ENCODE data around the gene NRAP. TPM values are rescaled to one million over a fixed set of nuclear protein-coding genes. Genes with fewer than 3 reads are reported as not detected.

The NRAP gene, protein sequence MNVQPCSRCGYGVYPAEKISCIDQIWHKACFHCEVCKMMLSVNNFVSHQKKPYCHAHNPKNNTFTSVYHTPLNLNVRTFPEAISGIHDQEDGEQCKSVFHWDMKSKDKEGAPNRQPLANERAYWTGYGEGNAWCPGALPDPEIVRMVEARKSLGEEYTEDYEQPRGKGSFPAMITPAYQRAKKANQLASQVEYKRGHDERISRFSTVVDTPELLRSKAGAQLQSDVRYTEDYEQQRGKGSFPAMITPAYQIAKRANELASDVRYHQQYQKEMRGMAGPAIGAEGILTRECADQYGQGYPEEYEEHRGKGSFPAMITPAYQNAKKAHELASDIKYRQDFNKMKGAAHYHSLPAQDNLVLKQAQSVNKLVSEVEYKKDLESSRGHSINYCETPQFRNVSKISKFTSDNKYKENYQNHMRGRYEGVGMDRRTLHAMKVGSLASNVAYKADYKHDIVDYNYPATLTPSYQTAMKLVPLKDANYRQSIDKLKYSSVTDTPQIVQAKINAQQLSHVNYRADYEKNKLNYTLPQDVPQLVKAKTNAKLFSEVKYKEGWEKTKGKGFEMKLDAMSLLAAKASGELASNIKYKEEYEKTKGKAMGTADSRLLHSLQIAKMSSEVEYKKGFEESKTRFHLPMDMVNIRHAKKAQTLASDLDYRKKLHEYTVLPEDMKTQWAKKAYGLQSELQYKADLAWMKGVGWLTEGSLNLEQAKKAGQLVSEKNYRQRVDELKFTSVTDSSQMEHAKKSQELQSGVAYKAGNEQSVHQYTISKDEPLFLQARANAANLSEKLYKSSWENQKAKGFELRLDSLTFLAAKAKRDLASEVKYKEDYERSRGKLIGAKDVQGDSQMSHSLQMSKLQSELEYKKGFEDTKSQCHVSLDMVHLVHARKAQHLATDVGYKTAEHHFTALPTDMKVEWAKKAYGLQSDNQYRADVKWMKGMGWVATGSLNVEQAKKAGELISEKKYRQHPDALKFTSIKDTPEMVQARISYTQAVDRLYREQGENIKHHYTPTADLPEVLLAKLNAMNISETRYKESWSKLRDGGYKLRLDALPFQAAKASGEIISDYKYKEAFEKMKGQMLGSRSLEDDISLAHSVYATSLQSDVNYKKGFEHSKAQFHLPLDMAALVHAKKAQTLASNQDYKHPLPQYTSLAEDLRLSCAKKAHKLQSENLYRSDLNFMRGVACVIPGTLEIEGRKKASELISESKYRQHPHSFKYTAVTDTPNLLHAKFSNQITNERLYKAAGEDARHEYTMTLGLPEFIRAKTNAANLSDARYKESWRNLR (N-terminal part only)
- 0.04 TPM in 1 of 2 replicates, not detected in the other for total RNA-seq (2021)
- long read RNA-seq, result 0 reads

DNA sequence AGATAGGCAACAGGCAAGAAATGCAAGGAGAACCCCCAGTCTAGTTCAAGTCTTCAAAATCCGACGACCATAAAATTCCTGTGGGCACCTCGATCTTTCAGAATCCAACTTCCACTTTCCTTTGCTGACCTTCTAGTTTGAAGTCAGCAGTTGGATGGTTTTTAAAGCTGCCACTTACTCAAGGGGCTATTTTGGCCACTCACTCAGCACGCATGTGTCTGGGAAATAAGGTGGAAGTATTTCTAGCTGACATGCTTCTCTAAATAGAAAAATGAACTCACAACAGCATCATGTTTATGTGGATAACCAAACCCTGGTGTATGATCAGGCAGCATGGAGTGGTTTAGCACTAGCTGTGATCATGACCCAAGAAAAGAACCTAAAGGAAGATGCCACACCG lies at the start of gene NRAP:
NRAP (minus strand) TSS at position 134 of the 400 bp plus-strand sequence. CDS start 159 bp downstream, outside the sequence.
- no peaks in the 10 kb centered on the region for H3K36me3 Mint-ChIP-seq (ENCODE audit: insufficient read depth in 1 of 3, low read depth in 3 of 3)
- no peak within 1 kb of the TSS for H4K8ac ChIP-seq (replicated peaks; ENCODE audit: insufficient read length, low read depth, low read length)
- no peak within 1 kb of the TSS for H2BK120ac ChIP-seq (ENCODE audit: low read depth, low read length, poor library complexity, severe bottlenecking)
- no peaks in the 10 kb centered on the region for H3K23me2 ChIP-seq (ENCODE audit: insufficient read length, low read depth, low read length, poor library complexity, severe bottlenecking)
- H3K9me3 ChIP-seq (ENCODE audit: control insufficient read depth, low read depth, low read length), result no peaks in the 10 kb centered on the region
- no peak within 1 kb of the TSS for H3K23ac ChIP-seq (ENCODE audit: insufficient read length, low read depth, low read length)
- no peak within 1 kb of the TSS for H3K4me2 ChIP-seq (ENCODE audit: insufficient read depth, insufficient read length, low read length)
- H2BK5ac ChIP-seq (ENCODE audit: insufficient read length, low read length), result no peak within 1 kb of the TSS
- WGBS (ENCODE audit: extremely low coverage, insufficient read length, low lambda C conversion rate), result no CpG with 5 or more reads among the region's 5 CpGs
- no peak within 1 kb of the TSS for H3T11ph ChIP-seq (ENCODE audit: low read length)
- no peaks in the 10 kb centered on the region for H3K4me1 ChIP-seq (ENCODE audit: insufficient read depth, low read length)
- no peak within 1 kb of the TSS for H3K56ac ChIP-seq (ENCODE audit: insufficient read length, low read depth, low read length)
- H4K5ac ChIP-seq (ENCODE audit: insufficient read length, low read depth, low read length), result no peak within 1 kb of the TSS
- no peaks in the 10 kb centered on the region for H3K79me1 ChIP-seq (ENCODE audit: insufficient read depth, low read depth, low read length, poor library complexity, severe bottlenecking)
- no peak within 1 kb of the TSS for H4K91ac ChIP-seq (ENCODE audit: insufficient read length, low read depth, low read length)
- no peaks in the 10 kb centered on the region for H4K20me1 ChIP-seq (ENCODE audit: control insufficient read depth, insufficient read depth, insufficient read length)
- H2BK15ac ChIP-seq (ENCODE audit: low read depth, low read length), result no peak within 1 kb of the TSS
- H2AFZ ChIP-seq (ENCODE audit: low read length), result no peak within 1 kb of the TSS
- H3K9me3 Mint-ChIP-seq, result no peaks in the 10 kb centered on the region
- H3K27me3 Mint-ChIP-seq (ENCODE audit: low read depth), result peaks cover 2% of the 10 kb centered on the region
- TF ChIP-seq, protein P1, sequence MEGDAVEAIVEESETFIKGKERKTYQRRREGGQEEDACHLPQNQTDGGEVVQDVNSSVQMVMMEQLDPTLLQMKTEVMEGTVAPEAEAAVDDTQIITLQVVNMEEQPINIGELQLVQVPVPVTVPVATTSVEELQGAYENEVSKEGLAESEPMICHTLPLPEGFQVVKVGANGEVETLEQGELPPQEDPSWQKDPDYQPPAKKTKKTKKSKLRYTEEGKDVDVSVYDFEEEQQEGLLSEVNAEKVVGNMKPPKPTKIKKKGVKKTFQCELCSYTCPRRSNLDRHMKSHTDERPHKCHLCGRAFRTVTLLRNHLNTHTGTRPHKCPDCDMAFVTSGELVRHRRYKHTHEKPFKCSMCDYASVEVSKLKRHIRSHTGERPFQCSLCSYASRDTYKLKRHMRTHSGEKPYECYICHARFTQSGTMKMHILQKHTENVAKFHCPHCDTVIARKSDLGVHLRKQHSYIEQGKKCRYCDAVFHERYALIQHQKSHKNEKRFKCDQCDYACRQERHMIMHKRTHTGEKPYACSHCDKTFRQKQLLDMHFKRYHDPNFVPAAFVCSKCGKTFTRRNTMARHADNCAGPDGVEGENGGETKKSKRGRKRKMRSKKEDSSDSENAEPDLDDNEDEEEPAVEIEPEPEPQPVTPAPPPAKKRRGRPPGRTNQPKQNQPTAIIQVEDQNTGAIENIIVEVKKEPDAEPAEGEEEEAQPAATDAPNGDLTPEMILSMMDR (conservative IDR thresholded peaks at IDR 0.05), result no peak
- H3K27me3 ChIP-seq (ENCODE audit: insufficient read depth, low read length), result no peaks in the 10 kb centered on the region
- H2BK20ac ChIP-seq (ENCODE audit: low read depth, low read length, poor library complexity, severe bottlenecking), result no peak within 1 kb of the TSS
- no peak within 1 kb of the TSS for H3K9ac ChIP-seq (ENCODE audit: extremely low read depth, insufficient read length, low read length)
- no peak within 1 kb of the TSS for H3K14ac ChIP-seq (ENCODE audit: insufficient read depth, low read length)
- H3K27ac Mint-ChIP-seq, result no peak within 1 kb of the TSS
- H3K4ac ChIP-seq (ENCODE audit: low read depth, low read length), result no peak within 1 kb of the TSS
- H3K18ac ChIP-seq (ENCODE audit: insufficient read length, low read depth, low read length), result no peak within 1 kb of the TSS
- H2AK5ac ChIP-seq (ENCODE audit: insufficient read length, low read length), result no peak within 1 kb of the TSS
- H3K4me1 Mint-ChIP-seq, result peaks cover 0 to 7% of the 10 kb centered on the region in 2 experiments; a peak in 3 of 4 replicates
- H3K27ac ChIP-seq (ENCODE audit: insufficient read length, low read depth, low read length), result no peak within 1 kb of the TSS
- no peak for DNase-seq
- no peaks in the 10 kb centered on the region for H3K79me2 ChIP-seq (ENCODE audit: insufficient read depth, low read length)
- H3K4me3 Mint-ChIP-seq, result no peak within 1 kb of the TSS
- no peak within 1 kb of the TSS for H2BK12ac ChIP-seq (ENCODE audit: insufficient read length, low read depth, low read length)

Data from H9 (cell line).